ENCODE data around the gene MGAT5.

DNA sequence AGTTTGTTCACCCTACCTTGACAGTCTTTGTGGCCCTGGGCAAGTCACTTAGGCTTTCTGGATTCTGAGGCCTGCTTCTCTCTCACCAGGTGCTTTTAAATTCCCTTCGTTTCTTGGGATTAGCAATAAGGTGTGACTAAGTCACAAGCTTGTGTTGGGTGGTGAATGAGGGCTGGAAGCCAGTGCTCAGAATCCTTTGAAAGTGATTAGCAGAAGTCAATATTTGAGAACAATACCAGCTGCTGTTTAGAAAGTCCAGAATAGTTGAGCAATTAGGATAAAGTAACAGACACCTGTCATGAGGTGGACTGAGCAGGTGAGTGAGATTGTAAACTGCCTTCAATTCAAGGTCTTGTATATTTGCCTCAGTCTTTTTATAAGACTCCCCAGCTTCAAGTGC, 19.3 kb upstream of the MGAT5 start:
- TF ChIP-seq, protein P1, sequence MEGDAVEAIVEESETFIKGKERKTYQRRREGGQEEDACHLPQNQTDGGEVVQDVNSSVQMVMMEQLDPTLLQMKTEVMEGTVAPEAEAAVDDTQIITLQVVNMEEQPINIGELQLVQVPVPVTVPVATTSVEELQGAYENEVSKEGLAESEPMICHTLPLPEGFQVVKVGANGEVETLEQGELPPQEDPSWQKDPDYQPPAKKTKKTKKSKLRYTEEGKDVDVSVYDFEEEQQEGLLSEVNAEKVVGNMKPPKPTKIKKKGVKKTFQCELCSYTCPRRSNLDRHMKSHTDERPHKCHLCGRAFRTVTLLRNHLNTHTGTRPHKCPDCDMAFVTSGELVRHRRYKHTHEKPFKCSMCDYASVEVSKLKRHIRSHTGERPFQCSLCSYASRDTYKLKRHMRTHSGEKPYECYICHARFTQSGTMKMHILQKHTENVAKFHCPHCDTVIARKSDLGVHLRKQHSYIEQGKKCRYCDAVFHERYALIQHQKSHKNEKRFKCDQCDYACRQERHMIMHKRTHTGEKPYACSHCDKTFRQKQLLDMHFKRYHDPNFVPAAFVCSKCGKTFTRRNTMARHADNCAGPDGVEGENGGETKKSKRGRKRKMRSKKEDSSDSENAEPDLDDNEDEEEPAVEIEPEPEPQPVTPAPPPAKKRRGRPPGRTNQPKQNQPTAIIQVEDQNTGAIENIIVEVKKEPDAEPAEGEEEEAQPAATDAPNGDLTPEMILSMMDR (IDR thresholded peaks at IDR 0.05; ENCODE audit: low read length): no peak
- TF ChIP-seq EZH2 (IDR thresholded peaks at IDR 0.05; ENCODE audit: borderline replicate concordance, low read length): no peak
